HG03045 (cell line): ENCODE results near the gene EXD3.

Experiments
- ATAC-seq: cut with Tn5 transposase; IDR thresholded peaks from one replicate; pipeline ENCODE4 v1.9.1; 2021; ENCODE audit warnings: mild to moderate bottlenecking, moderate library complexity; ENCODE audit not compliant: unreplicated experiment

EXD3 gene

GRCh38 chr9:137319739-137320551, 103.0 kb downstream of the EXD3 start:
- ATAC-seq: no peak

DNA sequence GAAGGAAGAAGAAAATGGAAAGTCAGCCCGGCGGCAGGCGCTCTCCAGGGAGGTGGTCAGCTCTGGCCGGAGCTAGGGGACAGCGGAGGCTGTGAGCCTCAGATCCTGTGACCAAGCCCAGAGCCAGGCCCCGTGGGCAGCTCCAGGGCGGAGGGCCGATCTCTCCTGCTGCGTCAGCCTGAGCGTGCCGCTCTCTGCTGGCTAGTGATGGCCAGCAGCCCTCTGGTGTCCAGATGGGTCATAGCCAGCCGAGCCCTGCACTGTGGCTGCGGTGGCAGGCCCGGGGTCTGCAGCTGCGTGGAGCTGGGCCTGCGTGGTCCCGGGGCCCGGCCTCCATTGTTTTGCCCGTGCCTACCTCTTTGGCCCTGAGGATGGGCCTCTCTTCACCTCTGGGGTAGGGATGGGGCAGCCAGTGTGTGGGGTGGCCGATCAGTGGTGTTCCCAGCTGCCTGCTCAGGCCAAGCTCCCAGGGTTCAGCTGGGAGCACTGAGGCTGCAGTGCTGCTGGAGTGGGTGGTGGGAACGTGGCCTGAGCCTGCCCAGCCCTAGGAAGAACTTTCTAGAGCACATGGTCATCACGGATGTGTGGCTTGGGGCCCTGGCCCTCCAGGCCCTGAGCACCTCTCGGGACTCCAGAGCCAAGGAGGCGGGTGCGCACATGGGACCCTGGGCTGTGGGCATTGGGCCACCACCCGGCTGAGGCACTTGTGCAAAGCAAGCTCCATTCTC, 103.8 kb downstream of the EXD3 start:
- ATAC-seq: no peak

DNA sequence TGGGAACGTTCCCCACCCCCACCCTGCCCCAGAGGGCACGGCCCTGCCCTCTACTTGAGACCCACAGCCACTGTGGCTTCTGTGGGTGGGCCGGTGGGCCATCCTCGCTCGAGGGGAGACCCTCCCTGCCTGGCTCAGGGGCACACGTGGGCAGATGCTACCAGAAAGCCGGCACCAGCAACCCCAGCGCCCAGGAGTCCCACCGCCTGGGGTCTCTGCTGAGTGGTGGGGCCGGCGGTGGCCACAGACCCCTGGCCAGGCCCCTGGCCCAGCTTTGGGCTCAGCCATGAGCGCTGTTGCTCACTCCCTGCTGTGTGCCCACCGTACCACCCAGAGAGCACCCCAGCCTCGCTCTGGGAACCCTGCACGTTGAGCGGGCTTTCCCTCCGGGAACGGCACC, 104.4 kb downstream of the EXD3 start:
- no peak for ATAC-seq

GRCh38 chr9:137317718-137318511, 105.0 kb downstream of the EXD3 start:
- no peak for ATAC-seq

DNA sequence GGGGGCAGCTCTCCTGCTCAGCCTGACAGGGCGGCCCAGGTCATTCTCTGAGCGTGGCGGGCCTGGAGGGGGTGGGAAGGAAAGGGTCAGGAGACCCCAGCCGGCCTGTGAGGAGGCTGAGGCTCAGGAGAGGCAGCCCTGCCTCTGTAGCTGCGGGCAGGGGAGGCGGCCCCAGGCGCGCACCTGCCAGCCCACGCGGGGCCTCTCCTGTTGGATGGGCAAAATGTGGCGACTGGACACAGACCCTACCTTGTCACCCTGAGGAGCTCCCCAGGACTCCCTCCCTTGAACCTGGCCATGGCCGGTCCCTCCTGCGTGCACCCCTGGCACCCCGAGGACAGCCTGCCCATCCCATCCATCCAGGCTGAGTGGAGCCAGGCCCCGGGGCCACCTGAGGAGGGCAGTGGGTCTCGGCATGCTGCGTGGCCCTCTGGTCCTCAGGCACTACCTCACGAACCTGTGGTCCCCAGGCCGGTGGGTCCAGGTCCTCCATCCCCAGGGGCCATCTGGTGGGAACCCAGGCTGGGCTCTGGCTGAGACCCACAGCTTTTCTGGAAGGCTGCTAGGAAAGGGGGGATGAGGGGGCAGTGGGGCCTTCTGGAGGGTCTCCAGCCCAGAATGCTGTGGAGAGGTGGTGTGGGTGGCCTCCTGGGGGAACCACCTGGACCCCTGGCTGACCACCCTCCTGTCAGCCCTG, 105.8 kb downstream of the EXD3 start:
- ATAC-seq: no peak

DNA sequence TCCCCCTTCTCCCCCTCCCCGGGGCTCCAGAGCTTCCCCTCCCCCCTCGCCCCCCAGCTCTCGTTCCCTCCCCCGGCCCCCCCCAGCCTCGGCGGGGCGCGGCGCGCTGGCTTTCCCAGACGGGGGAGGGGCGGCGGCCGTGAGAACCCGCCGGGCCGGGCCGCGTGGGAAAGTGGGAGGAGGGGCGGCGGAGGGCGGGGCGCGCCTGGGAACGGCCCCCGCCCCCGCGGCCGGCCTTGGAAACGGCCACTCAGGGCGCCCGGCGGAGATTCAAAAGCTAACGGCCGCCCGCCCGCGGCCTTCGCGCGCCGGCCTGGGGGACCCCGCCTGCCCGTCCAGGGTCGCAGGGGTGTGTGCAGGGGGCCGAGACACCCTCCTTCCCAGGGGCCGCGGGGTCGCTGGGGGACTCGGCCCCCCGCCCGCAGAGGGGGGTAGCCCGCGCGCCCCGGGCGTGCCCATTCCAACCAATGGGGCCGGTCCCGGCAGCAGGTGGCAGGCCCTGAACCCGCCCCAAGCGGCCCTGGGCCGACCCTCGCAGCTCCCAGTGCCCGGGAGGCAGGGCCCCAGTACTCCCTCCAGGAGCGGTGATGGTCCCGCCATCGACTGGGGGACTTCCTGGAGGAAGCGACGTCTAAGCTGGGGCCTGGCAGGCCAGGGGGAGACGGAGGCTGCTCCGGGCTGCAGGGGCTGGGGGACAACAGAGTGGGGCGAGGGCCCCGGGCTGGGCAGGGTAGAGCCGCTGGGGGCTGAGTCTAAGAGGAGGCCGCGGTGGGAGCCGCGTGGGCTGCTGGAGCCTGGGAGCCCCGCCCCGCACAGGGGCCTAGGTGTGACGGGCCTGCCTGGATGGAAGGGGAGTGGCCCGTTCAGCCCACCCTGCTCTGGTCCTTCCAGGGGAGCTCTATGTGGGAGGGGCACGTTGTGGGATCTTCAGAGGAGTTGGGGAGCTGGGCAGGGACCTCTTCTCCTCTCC, 106.7 kb downstream of the EXD3 start:
- no peak for ATAC-seq

- ATAC-seq: no peak
Measured at GRCh38 chr9:137315581-137316011, 107.4 kb downstream of the EXD3 start.

GRCh38 chr9:137314561-137315560, 108.1 kb downstream of the EXD3 start:
- ATAC-seq: no peak

DNA sequence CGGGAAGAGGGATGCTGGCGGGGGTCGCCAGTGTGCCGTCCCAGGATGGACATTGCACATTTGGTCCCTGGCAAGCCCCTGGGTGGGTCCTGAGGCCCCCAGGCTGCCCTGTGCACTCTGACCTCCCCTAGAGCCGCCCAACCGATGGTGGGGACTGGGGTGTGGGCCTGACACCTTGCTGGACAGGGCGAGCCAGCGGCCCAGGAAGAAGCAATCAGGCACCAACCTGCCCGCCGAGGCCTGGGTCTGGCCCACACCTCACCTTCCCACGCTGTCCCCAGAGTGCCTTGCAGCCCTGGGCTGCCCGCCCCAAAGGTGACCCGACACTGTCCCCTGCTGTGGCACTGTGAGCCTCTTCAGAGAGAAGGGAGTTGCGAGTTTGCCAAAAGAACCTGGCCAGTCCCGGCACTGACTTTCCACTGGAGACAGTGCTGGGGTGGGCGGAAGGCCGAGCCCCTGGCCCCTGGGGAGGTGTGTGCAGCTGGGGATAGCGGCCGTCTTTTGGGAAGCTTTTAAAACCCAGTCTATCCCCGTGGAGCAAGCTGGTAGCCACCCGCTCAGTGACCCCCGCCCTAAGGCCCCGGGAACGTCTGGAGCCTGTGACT, 108.9 kb downstream of the EXD3 start:
- no peak for ATAC-seq

DNA sequence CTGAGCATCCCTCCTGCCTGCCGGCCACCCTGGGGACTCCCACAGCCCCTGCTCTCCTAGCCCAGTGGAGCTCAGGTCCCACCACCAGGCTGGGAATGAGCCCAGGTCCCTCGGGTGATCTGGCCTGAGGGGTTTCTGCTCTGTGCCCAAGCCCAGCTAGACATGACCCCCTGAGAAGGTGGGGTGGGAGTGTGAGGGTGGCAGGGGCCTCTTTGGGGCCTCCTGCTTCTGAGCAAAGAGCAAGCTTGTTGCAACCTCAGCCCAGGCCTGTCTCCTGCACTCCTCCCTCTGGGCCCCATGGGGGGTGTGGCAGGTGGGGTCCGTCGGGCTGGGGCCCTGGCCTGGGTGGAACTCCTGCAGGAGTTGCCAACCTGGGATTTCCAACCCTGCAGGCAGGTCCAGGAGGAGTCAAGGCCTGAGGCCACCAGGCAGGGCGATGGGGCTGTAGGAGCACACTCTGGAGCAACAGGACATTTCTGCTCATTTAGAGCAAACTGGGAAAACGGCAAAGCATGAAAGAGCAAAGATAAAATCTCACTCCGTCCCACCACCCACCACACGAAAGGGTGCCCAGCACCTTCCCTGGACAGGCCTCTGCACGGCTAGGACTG, 109.5 kb downstream of the EXD3 start:
- no peak for ATAC-seq

- ATAC-seq: no peak
Measured at GRCh38 chr9:137312852-137313325, 110.1 kb downstream of the EXD3 start.

DNA sequence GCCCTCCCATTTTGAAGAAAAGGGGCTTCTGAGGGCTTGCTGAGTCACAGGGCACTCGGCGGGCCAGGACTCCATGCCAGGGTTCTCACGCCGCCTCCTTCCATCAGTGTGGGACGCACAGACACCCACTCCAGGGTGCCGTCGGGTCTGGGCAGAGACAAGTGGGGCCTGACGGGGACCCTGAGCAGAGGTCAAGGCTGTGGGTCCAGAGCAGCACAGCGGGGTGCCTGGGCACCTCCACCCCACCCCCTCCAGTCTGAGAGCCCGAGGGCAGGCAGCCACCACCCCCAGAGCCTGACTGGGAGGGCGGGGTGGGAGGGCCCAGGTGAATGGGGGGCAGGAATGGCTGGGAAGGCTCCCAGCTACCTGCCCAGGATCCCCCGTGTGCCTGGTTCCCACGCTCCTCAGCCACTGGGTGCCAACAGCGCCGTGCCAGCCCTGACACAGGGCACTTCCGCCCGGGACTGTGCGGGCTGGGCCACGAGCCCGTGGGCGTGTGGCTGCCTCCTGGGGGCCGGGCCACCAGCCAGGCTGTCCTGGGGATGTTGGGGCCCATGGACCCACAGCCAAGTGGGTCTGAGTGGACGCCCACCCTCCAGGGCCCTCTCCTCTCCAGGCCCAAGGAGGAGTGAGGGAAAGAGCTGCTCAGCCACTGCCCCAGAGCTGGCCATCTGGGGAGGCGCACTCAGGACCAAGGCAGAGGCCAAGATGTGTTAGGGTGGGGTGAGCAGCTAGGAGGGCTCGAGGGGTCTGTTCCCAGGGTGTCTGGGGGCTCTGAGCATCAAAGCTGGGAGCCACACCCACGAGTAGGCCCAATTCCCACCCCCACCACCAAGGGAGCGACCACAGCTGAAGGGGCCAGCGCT, 110.7 kb downstream of the EXD3 start:
- no peak for ATAC-seq

DNA sequence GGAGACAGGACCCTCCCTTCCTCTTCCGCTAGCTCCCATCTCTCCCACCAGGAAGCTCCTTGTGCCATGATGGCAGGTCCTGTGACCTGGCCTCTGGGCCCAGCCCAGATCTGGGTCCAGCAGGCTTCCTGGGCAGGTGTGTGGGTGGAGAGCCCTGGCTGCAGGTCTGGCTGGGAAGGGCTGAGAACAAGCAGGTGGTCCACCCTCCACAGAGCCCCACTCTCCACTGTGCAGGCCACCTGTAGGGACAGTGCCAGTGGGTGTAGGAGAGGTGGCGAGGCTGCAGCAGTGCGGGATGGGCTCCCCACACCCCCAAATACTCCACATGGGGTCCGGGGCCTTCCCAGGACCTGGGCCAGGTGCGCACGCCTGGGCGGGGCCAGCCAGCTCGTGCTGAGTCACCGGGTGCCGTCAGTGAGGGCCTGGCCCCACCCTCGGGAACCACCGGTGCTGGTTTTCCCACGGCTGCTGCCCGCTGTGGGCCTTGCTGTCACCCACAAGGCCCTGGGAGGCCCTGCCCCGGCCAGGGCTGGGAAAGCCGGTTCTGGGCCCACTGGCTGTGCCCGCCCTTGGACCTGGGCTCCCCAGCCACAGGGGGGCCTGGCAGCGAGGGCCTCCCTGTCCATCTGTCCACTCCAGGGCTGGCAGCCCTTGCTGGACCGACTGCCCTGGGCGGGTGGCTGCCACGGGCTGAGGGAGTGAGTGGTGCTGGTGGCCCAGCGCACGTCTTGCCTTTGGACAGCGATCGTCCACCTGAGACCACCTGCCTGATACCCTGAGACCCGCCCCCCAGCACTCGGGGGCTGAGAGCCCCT, 111.6 kb downstream of the EXD3 start:
- no peak for ATAC-seq

DNA sequence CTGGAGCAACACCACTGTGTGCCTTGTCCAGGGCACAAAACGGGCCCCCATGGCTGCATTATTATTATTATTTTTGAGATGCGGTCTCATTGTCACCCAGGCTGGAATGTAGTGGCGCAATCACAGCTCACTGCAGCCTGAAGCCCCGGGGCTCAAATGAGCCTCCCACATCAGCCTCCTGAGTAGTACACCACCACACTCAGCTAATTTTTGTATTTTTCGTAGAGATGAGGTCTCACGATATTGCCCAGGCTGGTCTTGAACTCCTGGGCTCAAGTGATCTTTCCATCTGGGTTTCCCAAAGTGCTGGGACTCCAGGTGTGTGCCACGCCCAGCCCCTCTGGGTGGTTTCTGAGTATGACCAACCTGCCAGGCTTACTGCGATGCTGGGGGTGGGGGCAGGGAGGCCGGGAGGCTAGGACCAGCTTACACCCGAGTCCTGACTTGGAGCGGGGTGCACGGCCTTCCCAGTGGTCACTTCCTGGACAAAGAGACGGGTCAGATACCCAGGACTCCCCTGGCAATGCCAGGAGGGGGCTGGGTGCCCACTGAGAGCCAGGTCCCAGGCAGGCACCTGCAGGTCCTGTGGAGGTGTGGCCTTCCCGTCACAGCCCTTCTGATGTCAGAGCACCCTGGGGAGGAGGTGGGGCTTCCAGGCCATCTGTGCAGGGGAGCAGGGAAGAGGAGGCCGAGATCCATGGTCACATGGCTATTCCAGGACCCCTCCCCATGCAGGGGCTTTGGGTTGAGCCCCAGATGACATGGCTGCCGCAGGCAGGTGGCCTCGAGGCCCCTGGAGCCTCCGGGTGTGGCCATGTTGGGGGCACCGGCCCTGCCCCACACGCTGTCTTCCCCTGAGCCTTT, 112.5 kb downstream of the EXD3 start:
- ATAC-seq: no peak
